Measurements from ENCODE around the gene SEPTIN7.
A peak's percentile ranks its signal among the peaks of the same experiment; 100 is the strongest.

The SEPTIN7 gene

GRCh38 chr7:35799846-35800717 lies 775 bp upstream of the SEPTIN7 start:
- H3K36me3 ChIP-seq (ENCODE audit: insufficient read depth), result no peaks in the 10 kb centered on the region
- peaks cover 28% of the 10 kb centered on the region for H4K20me1 ChIP-seq (ENCODE audit: insufficient read depth)
- peak overlapping the region; percentile 91 for H2AFZ ChIP-seq (ENCODE audit: low read depth)
- no peaks in the 10 kb centered on the region for H3K27me3 ChIP-seq (ENCODE audit: insufficient read depth, low read depth)
- peaks cover 37% of the 10 kb centered on the region for H3K79me2 ChIP-seq (ENCODE audit: insufficient read depth, low read depth)
- H3K4me1 ChIP-seq (ENCODE audit: low read depth, poor library complexity, severe bottlenecking), result peaks cover 29% of the 10 kb centered on the region
- TF ChIP-seq CTCF (conservative IDR thresholded peaks at IDR 0.05; ENCODE audit: low read depth, low read length), result no peak
- no peak overlapping the region for H3K4me3 ChIP-seq (IDR thresholded peaks at IDR 0.05; ENCODE audit: insufficient read depth, low read depth, low read length)
- peak overlapping the region; percentile 99 for H3K9ac ChIP-seq
- peak overlapping the region; percentile 55 for H3K4me2 ChIP-seq
- peak overlapping the region; percentile 99 for H3K27ac ChIP-seq

DNA sequence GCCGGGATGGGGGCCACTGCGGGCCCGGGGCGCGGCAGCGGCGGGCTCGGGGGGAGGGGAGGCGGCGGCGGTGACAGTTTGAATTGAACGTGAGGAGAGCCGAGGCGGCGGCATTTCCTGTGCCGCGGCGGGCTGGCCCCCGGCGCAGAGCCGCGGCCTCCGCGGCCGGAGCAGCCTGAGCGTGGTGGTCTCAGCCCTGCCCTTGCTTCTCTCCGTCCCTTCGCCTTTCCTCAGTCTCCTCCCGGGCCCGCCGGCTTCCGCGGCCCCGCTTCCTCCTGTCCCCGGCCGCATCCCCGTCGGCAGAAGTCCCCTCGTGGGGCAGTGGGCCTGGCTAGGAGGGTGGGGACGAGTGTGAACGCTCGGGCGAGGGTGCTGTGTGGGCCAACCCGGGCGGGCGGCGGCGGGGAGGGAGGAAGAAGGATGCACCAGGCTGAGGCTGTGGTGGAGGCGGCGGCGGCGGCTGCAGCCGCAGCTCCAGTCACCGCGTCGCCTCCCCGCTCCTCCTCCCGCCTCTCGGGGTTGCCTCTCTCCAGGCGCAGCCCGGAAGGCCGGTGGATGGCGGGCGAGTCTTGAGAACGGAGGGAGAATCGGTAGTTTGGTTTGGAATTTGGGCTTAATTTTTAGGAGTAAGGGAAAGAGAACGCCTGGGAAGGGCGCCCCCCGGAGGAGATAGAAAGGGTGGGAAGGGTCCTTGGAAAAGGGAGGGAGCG lies 690 bp downstream of the SEPTIN7 start:
- Histone ChIP-seq H3K27ac (peak overlapping the region; percentile 99), H4K20me1 (ENCODE audit: insufficient read depth) (peaks cover 40% of the 10 kb centered on the region), H3K4me1 (ENCODE audit: low read depth, poor library complexity, severe bottlenecking) (peaks cover 44% of the 10 kb centered on the region), H3K27me3 (ENCODE audit: insufficient read depth, low read depth) (no peaks in the 10 kb centered on the region), H3K36me3 (ENCODE audit: insufficient read depth) (no peaks in the 10 kb centered on the region), H3K4me2 (peak overlapping the region; percentile 89), H3K79me2 (ENCODE audit: insufficient read depth, low read depth) (peaks cover 51% of the 10 kb centered on the region), H3K9ac (peak overlapping the region; percentile 99), H3K4me3 (IDR thresholded peaks at IDR 0.05; ENCODE audit: insufficient read depth, low read depth, low read length) (peak overlapping the region; percentile 61), H2AFZ (ENCODE audit: low read depth) (peak overlapping the region; percentile 56)
- TF ChIP-seq CTCF (conservative IDR thresholded peaks at IDR 0.05; ENCODE audit: low read depth, low read length), result 0 out of 2 replicates have a peak, but pooled peaks have one; percentile 37

GRCh38 chr7:35802102-35802466 lies 1.2 kb downstream of the SEPTIN7 start:
- TF ChIP-seq CTCF (conservative IDR thresholded peaks at IDR 0.05; ENCODE audit: low read depth, low read length), result no peak

DNA sequence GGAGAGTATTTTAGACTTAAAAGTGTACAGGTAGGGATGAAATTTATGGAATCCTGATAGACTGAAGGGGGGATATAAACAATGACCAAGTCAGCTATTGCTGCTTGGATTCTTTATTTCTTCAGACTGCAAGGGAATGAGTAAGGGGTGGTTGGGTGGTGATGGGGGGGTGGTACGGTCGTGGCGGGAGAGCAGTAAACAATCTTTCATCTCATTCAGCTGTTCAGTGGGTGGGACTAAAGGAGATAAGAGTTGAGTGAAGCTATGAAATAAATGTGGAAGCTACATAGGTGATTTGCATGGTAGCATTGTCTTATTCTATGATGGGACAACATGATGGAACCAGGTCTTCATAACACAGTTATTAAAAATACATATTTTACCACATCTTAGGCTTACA lies 1.8 kb downstream of the SEPTIN7 start:
- H3K4me1 ChIP-seq (ENCODE audit: low read depth, poor library complexity, severe bottlenecking), result peaks cover 50% of the 10 kb centered on the region
- H3K36me3 ChIP-seq (ENCODE audit: insufficient read depth), result no peaks in the 10 kb centered on the region
- H3K27ac ChIP-seq, result peak overlapping the region; percentile 99; the same call in 1 of the 2 replicates
- H3K27me3 ChIP-seq (ENCODE audit: insufficient read depth, low read depth), result no peaks in the 10 kb centered on the region
- peaks cover 63% of the 10 kb centered on the region for H3K79me2 ChIP-seq (ENCODE audit: insufficient read depth, low read depth)
- peak overlapping the region; percentile 89 for H3K4me2 ChIP-seq
- H2AFZ ChIP-seq (ENCODE audit: low read depth), result no peak overlapping the region
- H4K20me1 ChIP-seq (ENCODE audit: insufficient read depth), result peaks cover 47% of the 10 kb centered on the region
- TF ChIP-seq CTCF (conservative IDR thresholded peaks at IDR 0.05; ENCODE audit: low read depth, low read length), result no peak
- H3K4me3 ChIP-seq (IDR thresholded peaks at IDR 0.05; ENCODE audit: insufficient read depth, low read depth, low read length), result no peak overlapping the region
- H3K9ac ChIP-seq, result peak overlapping the region; percentile 99

More at GRCh38 chr7:35802102-35802466, 1.2 kb downstream of the SEPTIN7 start:
- H4K20me1 ChIP-seq (ENCODE audit: insufficient read depth), result peaks cover 45% of the 10 kb centered on the region
- no peaks in the 10 kb centered on the region for H3K36me3 ChIP-seq (ENCODE audit: insufficient read depth)
- no peaks in the 10 kb centered on the region for H3K27me3 ChIP-seq (ENCODE audit: insufficient read depth, low read depth)
- peak overlapping the region; percentile 61 for H3K4me3 ChIP-seq (IDR thresholded peaks at IDR 0.05; ENCODE audit: insufficient read depth, low read depth, low read length)
- peaks cover 57% of the 10 kb centered on the region for H3K79me2 ChIP-seq (ENCODE audit: insufficient read depth, low read depth)
- peak overlapping the region; percentile 89 for H3K4me2 ChIP-seq
- H3K27ac ChIP-seq, result peak overlapping the region; percentile 99
- peak overlapping the region; percentile 56; the same call in 1 of the 2 replicates for H2AFZ ChIP-seq (ENCODE audit: low read depth)
- peaks cover 49% of the 10 kb centered on the region for H3K4me1 ChIP-seq (ENCODE audit: low read depth, poor library complexity, severe bottlenecking)
- H3K9ac ChIP-seq, result peak overlapping the region; percentile 99

Measured in KMS-11 (cell line).